ENCODE data around the gene RAB31.

The RAB31 gene

DNA sequence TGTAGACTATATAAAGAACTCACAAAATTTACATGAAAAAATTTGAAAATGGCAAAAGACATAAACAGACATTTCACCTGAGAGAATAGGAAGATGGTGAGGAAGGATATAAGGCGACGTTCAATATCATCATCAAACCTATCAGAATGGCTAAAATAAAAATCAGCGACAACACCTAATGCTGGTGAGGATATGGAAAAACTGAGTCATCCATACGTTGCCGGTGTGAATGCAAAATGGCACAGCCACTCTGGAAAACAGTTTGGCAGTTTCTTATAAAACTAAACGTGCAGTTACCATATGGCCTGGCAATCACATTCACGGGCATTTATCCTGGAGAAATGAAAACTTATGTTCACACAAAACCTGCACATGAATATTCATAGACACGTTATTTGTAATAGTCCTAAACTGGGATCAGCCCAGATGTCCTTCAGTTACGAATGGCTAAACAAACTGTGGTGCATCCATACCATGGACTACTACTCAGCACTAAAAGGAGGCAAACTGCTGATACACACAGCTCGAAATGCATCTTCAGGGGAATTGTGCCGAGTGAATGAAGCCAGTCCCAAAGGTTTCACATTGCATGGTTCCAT, 114.6 kb downstream of the RAB31 start:
- DNase-seq = no peak

- DNase-seq = no peak
Observed at GRCh38 chr18:9823805-9824473, 115.8 kb downstream of the RAB31 start.

DNA sequence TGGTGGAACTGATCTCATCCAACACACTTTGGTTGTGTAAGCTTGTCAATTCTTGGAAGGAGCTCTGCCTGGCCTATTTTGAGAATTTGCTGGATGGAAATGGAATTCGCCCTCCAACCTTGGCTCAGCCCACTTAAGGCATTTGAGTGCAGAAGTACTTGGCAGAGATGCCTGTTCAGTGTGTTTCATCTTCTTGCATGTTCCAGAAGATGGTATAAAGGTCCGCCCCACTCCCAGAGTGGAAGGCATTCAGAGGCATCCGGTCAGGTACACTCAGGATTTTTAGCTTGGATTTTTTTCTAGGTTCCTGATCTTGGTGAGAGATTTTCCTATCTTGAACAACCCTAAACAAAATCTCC, 116.4 kb downstream of the RAB31 start:
- no peak for DNase-seq

DNA sequence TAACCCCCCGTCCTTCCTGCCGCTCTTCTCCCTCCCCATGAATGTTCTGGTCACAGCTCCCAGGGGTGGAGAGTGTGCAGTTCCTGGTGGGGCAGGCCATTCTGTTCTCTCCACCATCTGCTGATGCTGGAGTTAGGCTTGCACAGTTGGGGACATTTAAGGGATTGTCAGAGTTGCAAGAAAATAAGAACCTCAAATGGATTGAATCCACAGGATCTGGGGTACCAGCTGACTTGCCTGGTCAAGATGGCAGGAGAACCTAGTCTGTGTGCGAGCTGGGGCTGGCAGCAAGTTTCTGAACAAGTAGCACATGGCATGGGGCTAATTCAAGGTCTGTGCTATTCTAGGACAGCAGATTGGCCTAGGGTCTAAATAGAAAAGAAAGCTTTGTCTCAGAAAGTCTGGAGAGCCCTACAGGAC, 116.9 kb downstream of the RAB31 start:
- no peak for DNase-seq

GRCh38 chr18:9825571-9826073, 117.5 kb downstream of the RAB31 start:
- DNase-seq = peak; percentile 94 to 96

GRCh38 chr18:9826685-9827084, 118.6 kb downstream of the RAB31 start:
- DNase-seq = no peak

DNA sequence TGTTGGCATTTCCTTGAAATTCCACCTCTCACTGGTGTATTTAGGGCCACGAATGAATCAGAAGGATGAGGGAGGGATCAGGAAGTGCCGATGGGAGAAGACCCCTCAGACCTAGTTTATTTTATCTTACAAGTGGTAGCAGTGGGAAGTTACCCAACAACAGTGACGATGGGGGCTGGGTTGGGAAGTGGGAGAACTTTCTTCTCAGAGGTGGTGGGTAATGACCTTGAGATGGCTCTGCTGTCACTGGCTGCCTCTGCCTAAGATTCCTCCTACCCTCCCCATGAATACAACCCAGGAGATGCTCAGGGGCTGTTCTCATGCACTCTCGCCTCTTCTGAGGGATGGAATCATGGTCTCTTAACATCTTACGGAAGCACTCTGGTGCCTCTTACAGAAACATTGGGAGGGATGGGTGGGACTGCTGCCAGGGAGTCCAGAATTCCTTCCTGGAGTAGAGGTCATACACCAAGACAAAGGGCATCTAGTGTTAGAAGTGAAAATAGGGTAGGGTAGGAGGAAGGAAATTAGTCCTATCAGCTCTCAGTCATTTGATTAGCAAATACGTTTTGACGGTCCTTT, 119.2 kb downstream of the RAB31 start:
- DNase-seq = peak in 1 of 2 experiments; percentile 12

GRCh38 chr18:9827793-9828505, 119.8 kb downstream of the RAB31 start:
- peak; percentile 96 to 98 for DNase-seq

DNA sequence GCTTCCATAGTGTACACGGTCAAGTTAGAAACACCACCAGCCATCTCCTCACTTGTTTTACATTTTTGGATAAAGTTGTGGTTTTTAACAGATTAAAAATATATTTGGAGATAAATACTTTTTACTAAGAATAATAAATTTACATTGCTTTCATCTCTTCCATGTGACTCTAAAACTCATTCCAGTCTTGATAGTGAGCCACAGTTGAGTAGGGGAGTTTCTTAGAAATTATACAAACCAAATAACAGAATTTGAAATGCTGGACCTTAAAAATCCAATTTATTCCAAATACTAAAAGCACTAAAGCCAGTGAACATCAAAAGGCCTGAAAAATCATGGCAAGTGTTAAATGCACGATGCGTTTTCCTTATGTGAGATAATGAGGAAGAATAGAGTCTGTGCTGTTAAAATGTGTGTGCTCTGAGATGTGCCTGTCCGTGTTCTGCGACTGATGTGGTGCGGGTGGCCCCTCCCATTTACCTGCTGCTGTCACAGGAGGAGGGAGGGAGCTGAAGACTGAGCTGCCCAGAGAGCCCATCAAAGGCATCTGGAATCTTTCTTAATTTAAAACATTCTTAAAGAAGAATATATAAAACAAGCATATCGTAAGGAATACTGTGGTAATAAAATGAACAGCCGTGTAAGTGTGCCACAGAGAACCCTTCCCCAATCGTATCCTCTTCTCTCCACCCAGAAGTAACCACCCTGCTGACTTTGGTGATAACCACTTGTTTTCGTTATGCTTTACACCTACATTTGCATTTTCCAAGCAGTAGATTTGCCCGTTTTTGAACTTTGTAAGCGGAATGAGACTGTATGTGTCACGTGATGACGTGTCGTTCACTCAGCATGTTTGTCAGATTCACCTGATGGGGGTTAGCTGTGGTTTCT, 120.7 kb downstream of the RAB31 start:
- DNase-seq = peak; percentile 15 to 44

- no peak for DNase-seq
Observed at GRCh38 chr18:9829397-9829712, 121.3 kb downstream of the RAB31 start.

- no peak for DNase-seq
Observed at GRCh38 chr18:9831036-9831722, 123.1 kb downstream of the RAB31 start.

- no peak for DNase-seq
Observed at GRCh38 chr18:9831723-9832199, 123.7 kb downstream of the RAB31 start.

DNA sequence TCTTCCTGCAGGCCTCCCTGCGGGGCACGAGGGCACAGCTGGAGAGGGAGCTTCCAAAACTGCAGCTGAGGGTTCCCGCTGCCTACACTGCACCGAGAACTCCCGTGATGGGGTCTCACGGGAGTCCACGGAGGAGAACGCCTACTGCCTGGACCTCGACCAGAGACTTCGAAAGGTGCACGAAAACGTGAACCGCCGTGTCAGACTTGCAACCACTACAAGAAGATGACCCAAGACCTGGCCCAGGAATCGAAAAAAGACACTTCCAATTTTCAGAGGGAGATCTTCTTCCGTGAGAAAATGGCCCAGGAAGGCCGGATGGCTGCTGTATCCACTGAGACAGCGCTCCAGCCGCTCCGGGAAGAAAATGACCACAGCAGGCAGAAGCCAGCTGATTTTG, 124.8 kb downstream of the RAB31 start:
- DNase-seq = no peak

GRCh38 chr18:9834551-9834950, 126.5 kb downstream of the RAB31 start:
- DNase-seq = no peak

- no peak for DNase-seq
Observed at GRCh38 chr18:9835113-9835755, 127.1 kb downstream of the RAB31 start.

DNA sequence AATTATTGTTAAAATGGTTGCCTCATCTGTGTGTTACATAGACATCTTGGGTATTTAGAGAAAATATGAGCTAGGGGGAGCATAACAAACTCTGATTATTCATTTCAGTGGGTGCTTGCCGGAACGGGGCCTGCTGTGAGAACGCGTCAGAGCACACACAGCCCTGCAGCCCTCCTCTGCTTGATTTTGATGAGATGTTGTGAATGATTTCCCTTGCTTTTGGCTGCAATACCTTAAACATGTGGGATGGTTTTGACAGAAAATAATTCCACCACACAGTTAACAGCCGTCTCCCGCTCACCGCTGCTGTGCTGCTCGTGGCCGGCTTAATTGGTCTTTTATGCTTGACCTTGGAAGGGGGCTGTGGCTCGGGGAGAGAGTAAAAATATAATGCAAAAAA, 127.7 kb downstream of the RAB31 start:
- DNase-seq = no peak

GRCh38 chr18:9838144-9838877, 130.2 kb downstream of the RAB31 start:
- no peak for DNase-seq

DNA sequence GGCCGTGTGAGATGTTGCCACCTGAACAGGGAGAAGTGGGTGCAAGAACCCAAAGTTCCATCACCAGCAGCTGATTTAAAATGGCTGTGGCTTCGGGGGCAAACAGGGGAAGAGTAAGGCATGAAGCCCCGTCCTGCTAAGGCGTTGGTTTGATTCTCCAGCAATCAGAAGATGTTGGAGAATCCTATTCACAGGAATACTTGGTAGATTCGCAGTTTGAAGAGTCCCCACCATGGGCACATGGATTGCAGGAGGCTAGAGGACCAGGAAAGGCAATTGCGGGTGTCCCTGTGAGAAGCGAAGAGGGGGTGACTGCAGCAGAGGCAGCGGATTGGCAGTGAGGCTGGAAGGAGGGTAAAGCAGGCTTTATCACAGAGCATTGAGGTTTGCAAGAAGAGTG, 131.1 kb downstream of the RAB31 start:
- no peak for DNase-seq

DNA sequence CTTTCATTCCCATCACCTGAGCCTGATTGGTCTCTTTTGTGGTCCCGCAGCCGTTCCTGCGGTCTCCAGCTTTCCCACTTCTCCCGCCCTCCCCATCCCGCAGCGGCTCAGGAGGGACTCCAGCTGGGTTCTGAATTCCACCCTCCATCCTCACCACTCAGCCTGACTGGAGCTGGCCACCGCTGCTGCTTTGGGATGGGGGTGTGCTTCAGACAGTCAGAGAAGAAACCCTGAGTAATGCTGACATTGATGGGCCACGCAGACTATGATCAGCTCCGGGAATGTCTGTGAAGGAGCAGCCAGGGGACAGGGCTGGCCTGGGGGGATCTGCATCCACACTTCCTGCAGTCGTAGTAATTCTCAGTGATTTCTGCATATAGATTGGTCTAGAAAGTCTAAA, 131.8 kb downstream of the RAB31 start:
- DNase-seq = no peak

GRCh38 chr18:9841752-9842151, 133.7 kb downstream of the RAB31 start:
- DNase-seq = no peak

DNA sequence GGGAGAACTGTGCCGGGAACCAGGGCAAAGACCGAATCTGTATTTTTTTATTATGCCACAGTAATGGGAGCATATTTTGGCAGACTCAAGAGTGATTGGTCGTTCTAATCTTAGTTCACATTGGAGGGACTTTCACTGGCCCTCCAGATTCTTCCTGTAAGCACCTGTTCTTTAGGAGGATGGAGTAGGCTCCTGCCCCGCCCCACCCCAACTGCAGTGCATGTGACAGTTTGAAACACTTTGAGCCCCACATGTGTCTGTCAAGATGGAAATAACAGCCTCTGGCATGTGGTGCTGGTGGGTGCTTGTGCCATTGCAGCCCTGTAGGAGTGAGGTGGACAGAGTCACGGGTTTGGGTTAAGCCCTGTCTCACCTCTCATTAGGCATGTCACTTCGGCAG, 134.3 kb downstream of the RAB31 start:
- no peak for DNase-seq
